Endothelial cell of umbilical vein (primary cell): ENCODE results near the gene MRPS27. TPM values are rescaled to one million over a fixed set of nuclear protein-coding genes. Genes with fewer than 3 reads are reported as not detected.

Experiments
- BruUV-seq: library from RNA; stranded (reverse); fragments of 400-500 nt; replicated peaks from 2 replicates; lab custom pipeline; 2021; lab: Mats Ljungman, UMichigan
- CTCF ChIA-PET: fragments of 300-600, 350-600 bp; sonication (Branson Sonifier 250); formaldehyde crosslinking; loops from one replicate; lab custom pipeline; 2021; ENCODE audit warnings: antibody characterized with exemption, inconsistent platforms; lab: Charles Lee
- POLR2A ChIA-PET: fragments of 300-600, 350-600 bp; sonication (Branson Sonifier 250); formaldehyde crosslinking; loops from one replicate; lab custom pipeline; 2021; ENCODE audit warnings: antibody characterized with exemption, inconsistent platforms; lab: Charles Lee
- DNase-seq: peaks from one replicate; pipeline ENCODE4 v3.0.0-alpha.2; 2011; ENCODE audit warnings: low read depth, low spot score
- FAIRE-seq: peaks from 2 replicates; lab custom pipeline; 2011; peaks lifted over from hg19 to GRCh38; lab: Jason Lieb, UNC
- H2AFZ ChIP-seq: 2 replicates; pipeline ENCODE4 v1.6.0; 2012; ENCODE audit warnings: low read depth, low read length, control low read depth, inconsistent platforms
- H3K27ac ChIP-seq: 2 replicates; pipeline ENCODE4 v1.5.1; 2011; ENCODE audit warnings: low read depth, mild to moderate bottlenecking, control low read depth, low read length, moderate library complexity; ENCODE audit not compliant: insufficient read depth
- H3K27me3 ChIP-seq, 2 experiments: 2 replicates each; pipeline versions ENCODE4 v1.6.0 to v1.6.1; 2011; ENCODE audit warnings: low read length in 2 of 2, mixed read lengths in 1 of 2; ENCODE audit not compliant: control insufficient read depth in 2 of 2, insufficient read depth in 2 of 2
- H3K36me3 ChIP-seq, 2 experiments: 2 replicates in 1 of 2; 3 replicates in 1 of 2; pipeline ENCODE4 v1.5.1; 2011; ENCODE audit warnings: low read length in 2 of 2, mild to moderate bottlenecking in 1 of 2, moderate library complexity in 1 of 2; ENCODE audit not compliant: control insufficient read depth in 2 of 2, insufficient read depth in 2 of 2; ENCODE audit errors: extremely low read depth in 1 of 2
- H3K4me1 ChIP-seq: 3 replicates; pipeline ENCODE4 v1.5.1; 2011; ENCODE audit warnings: mild to moderate bottlenecking, low read length; ENCODE audit not compliant: control insufficient read depth, insufficient read depth; ENCODE audit errors: extremely low read depth
- H3K4me2 ChIP-seq: 2 replicates; pipeline ENCODE4 v1.6.1; 2011; ENCODE audit warnings: low read length, control low read depth, mixed read lengths; ENCODE audit not compliant: insufficient read depth
- H3K4me3 ChIP-seq, 3 experiments: fragments of 200-600 bp in 1 of 3; sonication (generic), shearing (Covaris generic) in 1 of 3; replicated peaks in 1 of 3; 2 replicates each; pipeline ENCODE4 v1.5.1; 2011 to 2016; ENCODE audit warnings: control low read depth in 3 of 3, low read length in 3 of 3, mild to moderate bottlenecking in 2 of 3, inconsistent platforms in 1 of 3, low read depth in 1 of 3, moderate library complexity in 1 of 3; ENCODE audit not compliant: insufficient read depth in 1 of 3
- H3K79me2 ChIP-seq: 2 replicates; pipeline ENCODE4 v1.6.0; 2012; ENCODE audit warnings: low read length, inconsistent platforms; ENCODE audit not compliant: control insufficient read depth, insufficient read depth
- H3K9ac ChIP-seq: replicated peaks from 2 replicates; pipeline ENCODE3; 2011; ENCODE audit warnings: low read length, control low read depth; ENCODE audit not compliant: insufficient read depth; ENCODE audit errors: extremely low read depth
- H3K9me1 ChIP-seq: replicated peaks from 3 replicates; pipeline ENCODE4 v1.6.0; 2011; ENCODE audit warnings: mild to moderate bottlenecking, low read length; ENCODE audit not compliant: control insufficient read depth, insufficient read depth; ENCODE audit errors: extremely low read depth
- H3K9me3 ChIP-seq: replicated peaks from 2 replicates; pipeline ENCODE4 v1.5.1; 2012; ENCODE audit warnings: low read length, inconsistent platforms; ENCODE audit not compliant: control insufficient read depth, insufficient read depth
- H4K20me1 ChIP-seq: replicated peaks from 2 replicates; pipeline ENCODE3; 2011; ENCODE audit warnings: mild to moderate bottlenecking, low read length; ENCODE audit not compliant: control insufficient read depth, insufficient read depth; ENCODE audit errors: extremely low read depth
- CTCF ChIP-seq, 2 donors: IDR thresholded peaks; 1 replicate in 1 of 2; 2 replicates in 1 of 2; pipeline ENCODE4 v1.5.1; 2011; ENCODE audit warnings: low read length in 2 of 2, mild to moderate bottlenecking in 2 of 2, moderate library complexity in 2 of 2, control low read depth in 1 of 2, inconsistent platforms in 1 of 2, low read depth in 1 of 2; ENCODE audit not compliant: insufficient read depth in 1 of 2; ENCODE audit errors: extremely low read depth in 1 of 2
- EZH2 ChIP-seq: IDR thresholded peaks from 2 replicates; pipeline ENCODE4 v1.6.1; 2012; ENCODE audit warnings: borderline replicate concordance, low read depth, mild to moderate bottlenecking, moderate library complexity, low read length, inconsistent platforms; ENCODE audit not compliant: severe bottlenecking
- FOS ChIP-seq: IDR thresholded peaks from 2 replicates; pipeline ENCODE4 v1.6.1; 2011; ENCODE audit warnings: mild to moderate bottlenecking, low read length, moderate library complexity, borderline replicate concordance; ENCODE audit not compliant: insufficient read depth
- GATA2 ChIP-seq: IDR thresholded peaks from 2 replicates; pipeline ENCODE4 v1.7.0; 2011; ENCODE audit warnings: low read depth, mild to moderate bottlenecking, moderate library complexity, mixed read lengths, low read length; ENCODE audit not compliant: insufficient read length, insufficient read depth
- JUN ChIP-seq: IDR thresholded peaks from 2 replicates; pipeline ENCODE4 v1.6.1; 2011; ENCODE audit warnings: borderline replicate concordance, low read depth; ENCODE audit not compliant: insufficient read length, insufficient read depth
- MAX ChIP-seq: IDR thresholded peaks from 2 replicates; pipeline ENCODE4 v1.6.1; 2011; ENCODE audit not compliant: insufficient read depth, insufficient read length
- MYC ChIP-seq: IDR thresholded peaks from one replicate; pipeline ENCODE4 v1.6.1; 2011; ENCODE audit warnings: mild to moderate bottlenecking, low read depth, low read length
- POLR2A ChIP-seq: IDR thresholded peaks from 2 replicates; pipeline ENCODE4 v1.6.1; 2012; ENCODE audit warnings: low read depth, mild to moderate bottlenecking, control low read depth, low read length
- POLR2AphosphoS5 ChIP-seq: IDR thresholded peaks from 2 replicates; pipeline ENCODE4 v1.6.1; 2012; ENCODE audit warnings: low read depth, mild to moderate bottlenecking, control low read depth, low read length, moderate library complexity; ENCODE audit not compliant: insufficient read depth
- dilution Hi-C: fragments of 300-500 bp; cut with MboI; formaldehyde crosslinking; loops from one replicate; pipeline ENCODE4 v1.15.0; 2019; ENCODE audit warnings: low sequenced_read_pairs; ENCODE audit not compliant: extremely low pct_ligation_motif_present
- intact Hi-C: fragments of 100-400 bp; cut with micrococcal nuclease; formaldehyde crosslinking; loops from one replicate; pipeline ENCODE4 v1.10.0; 2022
- polyA plus RNA-seq, 4 experiments: library from polyadenylated mRNA; depleted of rRNA in 3 of 4; stranded (reverse) in 3 of 4; unstranded in 1 of 4; fragments of >200 nt; gene quantifications; 2 replicates each; pipeline versions ENCODE4 v1.2.1 to v1.2.3, GENCODE V29; 2011 to 2012; ENCODE audit warnings: missing spikeins in 1 of 4
- total RNA-seq: library from RNA; stranded (reverse); gene quantifications from 2 replicates; pipeline ENCODE4 v1.2.3, GENCODE V29; 2021

MRPS27 gene
- total and polyA plus RNA-seq, 2 donors (not counting 3 experiments of a cell fraction or from before 2014, with no cell fraction given): 56.0 to 67.1 TPM

GRCh38 chr5:72224946-72225463 lies 95.0 kb downstream of the MRPS27 start:
- CTCF ChIA-PET: no interaction called here
- Histone ChIP-seq H3K9me1 (no peaks in the 10 kb centered on the region), H3K4me2 (no peak overlapping the region), H3K9me3 (no peaks in the 10 kb centered on the region), H3K36me3 (peaks cover 11 to 27% of the 10 kb centered on the region in 2 experiments), H2AFZ (no peak overlapping the region), H3K4me3 (no peak overlapping the region), H3K9ac (no peak overlapping the region), H3K4me1 (no peaks in the 10 kb centered on the region), H3K79me2 (no peaks in the 10 kb centered on the region), H3K27ac (no peak overlapping the region), H3K27me3 (no peaks in the 10 kb centered on the region), H4K20me1 (no peaks in the 10 kb centered on the region)
- intact Hi-C loops: no loop called here
- dilution Hi-C loops: no loop called here
- FAIRE-seq: no peak
- no peak for DNase-seq
- no peak for TF ChIP-seq FOS
- TF ChIP-seq MYC: no peak
- TF ChIP-seq GATA2: no peak
- no peak for TF ChIP-seq POLR2A
- TF ChIP-seq POLR2AphosphoS5: no peak
- TF ChIP-seq JUN: no peak
- TF ChIP-seq MAX: no peak
- TF ChIP-seq CTCF (IDR thresholded peaks at IDR 0.05; ENCODE audit: extremely low read depth in 1 of 2, insufficient read depth in 1 of 2, low read depth in 1 of 2, low read length in 2 of 2): no peak
- TF ChIP-seq EZH2: no peak
- BruUV-seq: no TSS peak
- POLR2A ChIA-PET: no interaction called here
